HuH-7 (cell line): ENCODE results near the gene FOXF1.

Source experiments
- DNase-seq: peaks from one replicate; pipeline ENCODE4 v3.0.0; 2011; ENCODE audit warnings: low spot score

The FOXF1 gene

GRCh38 chr16:86510465-86511261 lies at the start of gene FOXF1:
FOXF1 (plus strand) TSS chr16:86510527; CDS start chr16:86510570, 43 bp downstream.
- no peak for DNase-seq

GRCh38 chr16:86461037-86461436 lies 49.3 kb upstream of the FOXF1 start:
- no peak for DNase-seq

GRCh38 chr16:86462334-86463084 lies 47.8 kb upstream of the FOXF1 start:
- no peak for DNase-seq

GRCh38 chr16:86464044-86464443 lies 46.3 kb upstream of the FOXF1 start:
- no peak for DNase-seq

- DNase-seq = no peak
These were observed 44.9 kb upstream of the FOXF1 start for GRCh38 chr16:86465434-86465833.

- DNase-seq = no peak
These were observed 43.5 kb upstream of the FOXF1 start for GRCh38 chr16:86466696-86467406.

- no peak for DNase-seq
These were observed 42.8 kb upstream of the FOXF1 start for GRCh38 chr16:86467490-86467889.

GRCh38 chr16:86470964-86471363 lies 39.4 kb upstream of the FOXF1 start:
- DNase-seq = no peak

GRCh38 chr16:86471896-86472295 lies 38.4 kb upstream of the FOXF1 start:
- no peak for DNase-seq

GRCh38 chr16:86472366-86472765 lies 38.0 kb upstream of the FOXF1 start:
- no peak for DNase-seq

GRCh38 chr16:86476956-86477534 lies 33.3 kb upstream of the FOXF1 start:
- no peak for DNase-seq

GRCh38 chr16:86477642-86478041 lies 32.7 kb upstream of the FOXF1 start:
- DNase-seq = no peak

- DNase-seq = no peak
These were observed 31.5 kb upstream of the FOXF1 start for GRCh38 chr16:86478779-86479178.

GRCh38 chr16:86479419-86479818 lies 30.9 kb upstream of the FOXF1 start:
- no peak for DNase-seq

GRCh38 chr16:86480444-86480843 lies 29.9 kb upstream of the FOXF1 start:
- DNase-seq = no peak

GRCh38 chr16:86481607-86482006 lies 28.7 kb upstream of the FOXF1 start:
- no peak for DNase-seq

GRCh38 chr16:86484240-86484639 lies 26.1 kb upstream of the FOXF1 start:
- no peak for DNase-seq

GRCh38 chr16:86485746-86486145 lies 24.6 kb upstream of the FOXF1 start:
- DNase-seq = no peak

GRCh38 chr16:86490859-86491639 lies 19.3 kb upstream of the FOXF1 start:
- no peak for DNase-seq

- DNase-seq = no peak
These were observed 18.7 kb upstream of the FOXF1 start for GRCh38 chr16:86491640-86492023.

- DNase-seq = no peak
These were observed 17.9 kb upstream of the FOXF1 start for GRCh38 chr16:86492267-86492960.
